Activated T-cell treated with anti-CD3 and anti-CD28 coated beads, Interleukin-2, amount 50 U/mL, for 1 hour (primary cell): ENCODE results near the gene CFAP65.
A peak's percentile ranks its signal among the peaks of the same experiment; 100 is the strongest.

Experiments used
- DNase-seq: peaks from one replicate; pipeline ENCODE4 v3.0.0-alpha.2; 2020

The CFAP65 gene

DNA sequence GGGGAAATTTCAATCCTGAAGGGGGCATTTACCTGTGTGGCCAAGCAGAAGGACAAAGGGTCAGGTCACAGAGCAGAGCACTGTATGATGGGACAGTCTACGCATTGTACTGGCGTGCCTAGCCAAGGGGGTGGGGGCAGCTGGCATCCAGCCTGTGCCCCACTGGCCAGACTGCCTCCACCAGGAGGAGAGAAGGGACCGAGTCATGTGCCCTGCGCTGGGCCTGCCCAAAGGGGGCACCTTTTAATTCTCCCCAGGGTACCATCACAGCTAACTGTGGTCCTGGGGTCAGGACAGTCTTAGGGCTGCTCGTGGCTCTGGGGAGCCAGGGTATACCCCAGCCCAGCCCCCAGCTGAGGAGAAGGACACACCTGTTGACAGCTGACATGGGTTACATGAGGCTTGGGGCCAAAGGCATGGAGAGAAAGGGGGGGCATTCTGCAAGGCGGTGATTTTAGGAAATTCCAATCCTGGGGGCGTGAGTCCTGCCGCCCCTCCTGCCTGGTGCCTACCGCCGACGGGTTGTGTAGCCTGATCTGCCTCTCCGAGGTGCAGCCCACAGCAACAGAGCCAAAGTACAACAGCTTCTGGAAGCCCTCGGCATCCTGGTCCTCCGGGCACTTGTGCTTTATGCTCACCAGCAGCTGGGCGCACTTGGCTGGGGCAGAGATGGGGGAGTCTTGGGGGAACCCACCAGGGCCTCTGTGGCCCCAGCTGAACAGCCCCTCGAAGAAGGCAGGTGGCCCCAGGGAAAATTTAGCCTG is 11.0 kb downstream of the CFAP65 start:
- DNase-seq: no peak

DNA sequence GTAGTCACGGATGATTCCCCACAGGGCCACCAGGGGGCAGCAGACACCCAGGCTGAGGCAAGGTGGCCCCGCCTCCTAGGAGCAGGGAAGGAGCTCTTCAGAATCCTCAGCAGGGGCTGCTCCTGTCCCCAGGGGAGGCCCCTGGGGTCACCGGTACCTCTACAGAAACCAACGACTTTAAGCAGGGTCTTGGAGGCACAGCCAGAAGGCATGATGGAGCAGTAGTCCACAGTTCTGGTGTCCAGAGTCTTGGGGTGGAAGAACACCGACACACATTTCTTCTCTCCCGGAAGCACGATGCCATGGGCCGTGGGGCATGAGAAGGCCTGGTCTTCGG is 11.5 kb downstream of the CFAP65 start:
- DNase-seq: peak; percentile 79

DNA sequence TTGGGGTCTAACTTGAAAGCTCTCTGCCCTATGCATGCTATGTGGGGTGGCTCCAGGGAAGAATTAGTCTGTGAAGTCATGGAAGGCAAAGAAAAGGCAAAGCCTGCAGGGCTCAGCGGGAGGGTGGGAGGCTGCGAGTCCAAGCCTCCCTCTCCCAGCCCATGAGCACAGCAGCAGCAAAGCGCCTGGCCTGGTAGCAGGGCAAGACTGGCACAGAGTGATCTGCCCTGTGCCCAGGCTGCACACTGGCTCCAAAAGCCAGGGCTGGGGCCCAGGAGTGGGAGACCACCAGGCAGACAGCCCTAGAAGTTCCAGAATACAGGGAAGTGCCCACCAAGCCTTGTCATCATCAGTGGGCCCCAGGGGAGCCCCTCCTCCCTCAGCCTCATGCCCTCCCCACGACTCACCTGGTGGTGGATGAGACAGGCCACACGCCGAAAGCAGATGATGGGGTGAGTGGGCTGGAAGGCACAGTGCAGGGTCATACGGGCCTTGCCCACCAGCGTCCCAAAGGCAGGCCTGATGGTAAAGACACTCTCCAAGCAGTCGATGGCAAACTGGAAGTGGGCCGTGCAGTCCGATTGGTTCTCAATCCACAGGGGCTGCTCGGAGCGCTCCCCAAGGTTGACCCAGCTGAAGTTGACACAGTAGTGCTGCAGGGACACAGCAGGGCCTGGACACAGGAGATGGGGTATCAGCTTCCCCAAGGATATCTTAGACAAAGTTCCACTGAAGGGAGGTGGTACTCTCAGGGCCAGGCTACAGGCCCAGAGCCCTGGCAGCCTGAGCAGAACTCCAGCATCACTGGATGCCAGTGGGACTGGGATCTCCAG is 12.1 kb downstream of the CFAP65 start:
- DNase-seq: no peak

DNA sequence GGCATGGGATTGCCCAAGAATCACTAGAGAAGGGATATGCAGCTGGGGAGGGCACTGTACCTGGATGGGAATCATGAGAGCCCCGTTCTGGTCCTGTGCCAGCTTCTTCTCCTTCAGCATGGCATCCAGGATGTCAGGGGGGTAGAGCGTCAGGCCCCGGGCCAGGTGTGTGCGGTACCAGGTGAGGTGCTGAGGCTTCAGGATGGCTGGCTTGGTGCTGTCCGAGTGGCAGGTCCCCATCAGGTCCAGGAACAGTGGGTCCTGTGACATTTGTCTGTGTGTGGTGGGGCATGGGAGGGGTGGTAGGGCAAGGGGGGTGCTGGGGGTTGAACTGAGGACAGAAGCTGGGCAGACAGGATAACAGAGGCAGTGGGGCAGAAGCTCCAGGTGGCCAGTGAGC is 13.2 kb downstream of the CFAP65 start:
- no peak for DNase-seq

DNA sequence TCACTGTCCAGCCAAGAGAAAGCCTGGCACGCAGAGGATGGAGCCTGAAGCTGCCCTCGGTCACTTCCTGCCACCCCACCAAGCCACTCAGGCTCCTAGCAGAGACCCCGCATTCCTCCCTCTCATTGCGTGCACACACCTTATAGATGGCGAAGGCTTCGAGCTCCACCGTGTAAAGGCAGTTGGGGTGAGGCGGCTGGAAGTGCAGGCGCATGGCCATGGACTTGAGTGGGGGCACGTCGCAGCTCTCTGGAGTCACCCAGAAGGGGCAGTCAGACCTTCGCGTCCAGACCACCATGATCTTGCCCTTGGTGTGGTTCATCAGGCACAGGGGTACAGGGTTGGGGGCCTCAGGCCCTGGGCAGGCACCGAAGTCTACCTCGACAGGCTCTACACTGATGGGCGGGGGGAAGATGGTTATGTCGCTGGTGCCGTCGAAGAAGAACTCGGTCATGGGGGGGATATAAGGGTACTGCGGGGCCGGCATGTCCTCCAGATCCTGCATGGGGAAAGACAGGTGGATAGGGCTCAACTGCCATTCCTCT is 13.7 kb downstream of the CFAP65 start:
- no peak for DNase-seq

DNA sequence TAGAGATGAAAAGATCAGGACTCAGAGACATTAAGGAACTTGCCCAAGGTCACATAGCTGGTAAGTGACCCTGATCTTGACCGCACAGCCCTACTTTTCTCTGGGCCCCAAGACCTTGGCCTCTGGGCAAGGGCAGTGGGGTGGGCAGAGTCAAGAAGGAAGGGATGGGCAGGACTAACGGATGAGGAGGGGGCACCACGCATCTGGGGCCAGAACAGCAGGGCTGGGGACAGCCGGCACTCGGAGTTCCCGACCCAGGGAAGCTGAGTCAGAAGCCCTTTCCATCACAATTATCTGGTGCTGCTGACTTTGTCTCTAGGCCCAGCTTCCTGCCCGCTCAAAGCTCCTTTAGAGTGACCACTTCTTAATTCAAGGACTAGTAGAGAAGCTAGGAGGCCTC is 14.4 kb downstream of the CFAP65 start:
- no peak for DNase-seq

DNA sequence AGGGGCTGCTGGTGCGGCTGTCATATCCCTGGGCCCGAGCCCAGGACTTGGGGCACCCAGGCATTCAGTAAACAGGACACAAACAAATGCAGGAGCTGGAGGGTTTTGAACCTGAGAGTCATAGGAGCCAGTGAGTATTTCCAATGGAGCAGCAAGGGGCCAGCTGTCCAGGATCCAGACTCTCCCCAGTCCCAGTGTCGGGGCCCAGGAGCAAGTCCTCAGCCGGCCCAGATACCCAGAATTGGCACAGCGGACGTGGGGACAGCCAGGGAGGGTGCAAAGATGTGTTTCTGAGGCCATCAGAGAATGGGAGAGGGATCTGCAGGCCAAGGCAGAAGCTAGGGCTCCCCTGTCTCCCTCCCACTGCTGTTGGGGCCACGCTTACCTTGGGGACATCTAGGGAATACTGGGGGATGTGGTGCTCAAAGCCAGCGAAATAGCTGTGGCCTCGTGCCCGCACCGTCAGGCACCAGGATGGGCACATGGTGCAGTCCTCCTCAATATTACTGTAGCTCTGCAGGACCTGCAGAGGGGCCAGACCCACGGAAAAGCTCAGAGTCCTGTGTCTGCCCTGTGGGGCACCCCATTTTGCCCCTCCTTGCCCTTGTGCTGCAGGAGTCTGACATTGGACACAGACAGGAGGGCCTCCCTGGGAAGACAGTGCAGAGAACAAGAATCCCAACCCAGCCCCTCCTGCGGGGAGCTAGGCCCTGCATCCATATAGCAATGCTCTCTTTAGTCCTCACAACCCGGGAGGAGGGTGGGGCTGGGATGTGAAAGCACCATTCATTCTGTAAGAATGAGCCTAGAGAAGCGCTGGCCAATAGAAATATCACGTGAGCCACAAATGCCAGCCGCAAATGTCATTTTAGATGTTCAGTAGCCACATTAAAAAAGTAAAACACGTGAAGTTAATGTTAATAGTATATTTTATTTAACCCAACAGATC is 15.4 kb downstream of the CFAP65 start:
- DNase-seq: no peak

DNA sequence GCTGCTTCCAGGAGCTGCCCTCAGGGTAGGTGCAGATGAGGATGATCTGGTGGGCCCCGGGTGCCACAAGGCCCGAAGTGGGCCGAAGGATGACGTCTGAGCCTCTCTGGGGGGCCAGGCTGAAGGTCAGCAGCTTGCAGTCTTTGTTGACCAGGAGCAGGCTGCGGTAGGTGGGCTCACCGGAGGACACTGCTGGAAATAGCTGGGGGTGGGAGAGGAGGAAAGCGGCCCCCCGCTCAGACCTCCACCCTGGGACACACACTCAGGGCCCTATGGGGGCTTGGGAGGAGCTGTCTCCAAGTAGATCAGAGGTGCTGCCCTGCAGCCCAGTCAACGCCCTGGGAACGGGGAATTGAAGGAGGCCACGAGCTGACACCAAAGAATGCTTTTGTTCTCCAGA is 17.3 kb downstream of the CFAP65 start:
- DNase-seq: no peak

DNA sequence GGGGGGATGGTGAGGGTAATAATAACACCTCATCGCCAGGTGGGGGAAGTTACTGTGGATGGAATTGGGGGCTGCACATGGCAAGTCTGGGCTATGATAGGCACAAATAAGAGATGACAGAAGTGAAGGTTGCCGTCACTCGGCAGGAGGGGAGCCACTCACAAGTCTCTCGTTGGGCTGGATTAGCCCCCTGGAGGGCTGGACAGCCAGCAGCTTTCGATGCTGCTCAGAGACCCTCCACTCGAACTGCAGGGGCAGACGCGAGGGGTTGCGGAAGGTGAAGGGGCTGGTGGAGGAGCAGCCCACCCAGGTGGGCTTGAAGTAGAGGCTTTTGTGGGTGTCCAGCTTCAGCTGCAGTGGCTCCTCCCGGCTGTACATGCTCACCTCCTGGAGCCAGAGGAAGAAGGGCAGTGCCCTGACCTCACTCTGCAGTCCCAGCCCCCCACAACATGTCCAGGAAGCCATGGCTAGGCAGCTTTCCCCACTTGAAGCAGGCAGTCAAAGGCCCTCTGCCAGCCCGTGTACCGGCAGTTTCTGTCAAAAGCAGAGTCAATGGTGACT is 18.2 kb downstream of the CFAP65 start:
- no peak for DNase-seq

DNA sequence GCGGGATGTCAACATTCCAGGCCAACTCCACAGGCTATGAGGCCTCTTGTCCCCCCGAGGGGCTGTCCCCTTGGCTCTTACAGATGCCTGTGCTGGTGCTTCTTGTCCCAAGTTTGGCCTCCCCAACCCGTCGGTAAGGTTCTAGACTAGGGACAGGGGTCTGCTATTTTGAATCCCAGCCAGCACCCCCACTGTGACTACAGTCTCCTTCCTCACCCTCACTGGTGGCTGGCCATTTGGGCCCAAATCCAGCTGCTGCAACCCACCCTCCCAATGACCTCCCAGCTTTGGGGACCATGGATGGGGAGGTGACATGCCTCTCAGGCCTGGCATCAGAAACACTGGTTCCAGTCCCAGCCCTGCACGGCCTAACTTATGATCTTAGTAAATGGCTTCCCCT is 18.7 kb downstream of the CFAP65 start:
- peak; percentile 9 for DNase-seq

DNA sequence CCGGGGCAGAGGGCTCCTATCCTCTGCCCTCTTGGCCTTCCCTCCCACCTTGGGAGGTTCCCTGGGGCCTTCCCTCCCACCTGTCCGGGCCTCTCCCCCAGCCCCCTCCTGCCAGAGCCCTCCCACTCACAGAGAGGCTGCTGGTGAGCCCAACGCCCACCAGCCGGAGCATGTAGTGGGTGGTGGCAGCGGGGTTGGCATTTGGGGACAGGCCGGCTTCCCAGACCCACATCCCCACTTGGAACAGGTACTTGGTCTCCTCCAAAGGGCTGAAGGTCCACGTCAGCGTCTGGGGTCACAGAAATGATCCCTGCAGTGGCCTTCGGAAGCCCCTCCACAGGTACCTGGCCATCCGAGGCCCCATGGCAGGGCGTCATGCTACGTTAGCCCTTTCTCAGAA is 19.3 kb downstream of the CFAP65 start:
- peak; percentile 11 for DNase-seq

DNA sequence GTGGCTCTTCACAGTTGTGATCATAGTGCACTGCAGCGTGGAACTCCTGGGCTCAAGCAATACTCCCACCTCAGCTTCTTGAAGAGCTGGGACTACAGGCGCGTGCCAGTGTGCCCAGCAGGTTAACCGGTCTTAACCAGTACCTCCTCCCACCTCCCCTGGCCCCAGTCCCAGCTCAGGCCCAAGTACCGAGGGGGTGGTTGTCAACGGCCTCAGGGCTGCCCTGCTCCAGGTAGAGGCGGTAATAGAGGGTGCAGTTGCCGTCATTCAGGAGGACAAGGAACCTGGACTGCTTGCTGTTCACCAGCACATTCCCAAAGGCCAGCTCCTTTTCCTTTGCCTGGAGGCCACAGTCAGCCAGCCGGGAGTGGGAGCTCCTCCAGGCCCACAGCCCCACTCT is 19.7 kb downstream of the CFAP65 start:
- DNase-seq: no peak

DNA sequence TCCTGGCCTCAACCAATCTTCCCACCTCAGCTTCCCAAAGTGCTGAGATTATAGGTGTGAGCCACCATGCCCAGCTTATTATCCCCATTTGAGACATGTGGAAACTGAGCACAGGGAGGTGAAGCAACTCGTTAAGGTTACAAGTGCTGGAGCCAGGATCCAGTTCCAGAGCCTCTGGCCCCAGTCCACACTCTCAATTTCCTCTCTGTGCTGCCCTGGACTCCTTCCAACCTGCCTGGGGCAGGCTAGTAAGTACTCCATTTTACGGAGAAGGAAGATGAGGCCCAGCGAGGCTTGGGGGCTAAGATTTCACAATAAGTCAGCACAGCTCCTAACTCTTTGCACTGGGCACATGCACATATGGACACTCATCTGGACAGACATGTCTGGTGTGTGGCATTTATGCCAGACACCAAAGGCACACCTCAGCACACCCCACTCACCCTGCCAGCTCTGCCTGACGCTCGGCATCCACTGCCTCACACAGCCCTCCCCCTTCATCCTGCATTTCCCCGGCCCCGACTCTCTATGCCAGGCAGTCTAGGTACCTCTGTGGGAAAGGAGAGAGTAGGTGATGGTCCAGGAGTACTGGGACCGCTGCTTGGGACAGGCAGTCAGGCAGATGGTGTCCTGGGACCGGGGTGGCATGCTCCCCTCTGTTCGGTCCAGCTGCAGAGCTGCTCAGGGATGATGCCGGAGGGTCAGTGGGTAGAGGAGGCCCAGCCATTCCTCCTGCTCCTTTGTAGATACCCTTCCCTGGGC is 20.5 kb downstream of the CFAP65 start:
- DNase-seq: no peak

DNA sequence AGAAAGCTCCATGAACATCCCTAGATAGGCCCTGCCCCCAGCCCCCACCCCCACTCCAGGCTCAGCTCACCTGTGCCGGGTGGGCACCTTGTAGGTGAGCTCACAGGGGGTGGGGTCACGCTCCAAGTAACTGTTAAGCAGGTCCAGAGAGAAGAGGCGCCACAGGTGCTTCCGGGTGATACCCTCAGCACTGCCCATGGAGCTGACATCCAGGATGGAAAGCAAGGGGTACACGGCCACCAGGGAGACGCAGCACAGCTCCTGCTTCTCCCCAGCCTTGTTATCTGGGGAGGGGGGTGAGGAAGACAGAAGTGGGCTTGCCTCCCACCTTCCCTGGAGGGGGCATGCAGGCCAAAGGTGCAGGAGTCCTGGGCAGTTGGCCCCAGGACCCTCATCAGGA is 21.9 kb downstream of the CFAP65 start:
- DNase-seq: no peak

DNA sequence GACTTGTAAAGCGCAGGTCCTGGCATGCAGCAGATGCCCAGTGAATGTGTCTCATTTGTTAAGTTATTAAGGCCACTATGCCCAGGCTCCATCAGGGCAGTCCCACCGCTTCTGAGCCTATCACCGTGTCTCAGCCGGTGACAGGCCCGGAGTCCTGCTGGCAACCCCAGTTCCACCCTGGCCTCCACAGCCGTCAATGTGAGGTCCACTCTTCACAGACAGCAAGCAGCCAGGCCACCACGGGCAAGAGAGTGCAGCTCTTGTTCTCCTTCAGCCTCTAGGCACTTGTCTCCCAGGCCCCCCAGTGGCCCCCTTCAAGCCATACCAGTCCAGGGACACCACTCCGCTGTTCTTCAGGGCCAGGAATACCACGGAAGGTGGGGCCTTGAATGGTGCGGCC is 22.6 kb downstream of the CFAP65 start:
- DNase-seq: no peak

DNA sequence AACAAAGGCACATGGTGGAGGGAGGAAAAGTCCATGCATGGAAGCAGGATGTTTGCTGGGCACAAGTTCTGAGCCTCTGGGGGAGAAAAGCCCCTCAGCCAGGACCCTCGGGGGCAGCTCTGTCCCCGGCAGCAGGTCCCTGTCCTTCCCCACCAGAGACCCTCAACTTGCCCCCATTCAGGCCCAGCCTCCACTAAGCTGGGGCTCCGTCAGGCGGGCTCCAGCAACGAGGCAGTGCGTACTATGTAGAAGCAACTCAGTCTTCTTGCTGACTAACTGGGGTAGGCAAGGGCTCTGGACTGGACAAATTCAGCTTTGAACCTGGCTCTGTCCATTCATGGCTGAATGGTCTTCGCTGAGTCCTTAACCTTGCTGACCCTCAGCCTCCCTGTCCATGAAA is 23.0 kb downstream of the CFAP65 start:
- no peak for DNase-seq

DNA sequence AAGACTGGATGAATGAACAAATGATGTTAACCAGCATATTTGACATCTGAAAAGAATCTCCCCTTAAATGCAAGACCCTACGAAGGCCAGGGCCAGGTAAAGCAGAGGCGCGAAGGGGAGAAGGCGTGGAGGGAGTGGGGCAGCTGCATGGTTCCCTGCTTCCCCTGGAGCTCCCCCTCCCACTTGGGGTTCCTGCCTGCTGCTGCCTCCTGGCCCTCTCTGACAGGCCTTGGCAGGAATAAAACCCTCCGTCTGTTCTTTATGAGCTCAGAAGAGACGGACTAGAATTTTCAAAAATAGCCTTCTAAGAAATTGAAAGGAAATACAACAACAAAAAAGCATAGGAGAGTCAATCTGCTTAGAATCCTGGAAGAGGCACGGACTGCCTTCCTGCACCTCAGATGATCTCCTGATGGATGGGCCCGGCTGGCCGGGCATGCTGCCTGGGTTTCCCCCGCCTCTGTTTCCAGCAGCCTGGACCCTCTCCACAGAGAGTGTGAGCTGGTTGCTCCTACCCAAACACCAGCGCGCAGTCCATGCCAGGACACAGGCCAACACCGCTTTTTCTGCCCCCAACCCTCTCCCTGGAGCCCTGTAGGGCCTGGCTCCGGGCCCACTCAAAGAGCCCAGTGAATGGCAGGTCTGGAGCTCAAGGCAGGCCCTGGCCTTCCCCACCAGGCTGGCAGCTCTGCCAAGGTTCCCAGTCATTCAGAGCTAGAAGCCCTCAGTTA is 23.9 kb downstream of the CFAP65 start:
- DNase-seq: no peak

DNA sequence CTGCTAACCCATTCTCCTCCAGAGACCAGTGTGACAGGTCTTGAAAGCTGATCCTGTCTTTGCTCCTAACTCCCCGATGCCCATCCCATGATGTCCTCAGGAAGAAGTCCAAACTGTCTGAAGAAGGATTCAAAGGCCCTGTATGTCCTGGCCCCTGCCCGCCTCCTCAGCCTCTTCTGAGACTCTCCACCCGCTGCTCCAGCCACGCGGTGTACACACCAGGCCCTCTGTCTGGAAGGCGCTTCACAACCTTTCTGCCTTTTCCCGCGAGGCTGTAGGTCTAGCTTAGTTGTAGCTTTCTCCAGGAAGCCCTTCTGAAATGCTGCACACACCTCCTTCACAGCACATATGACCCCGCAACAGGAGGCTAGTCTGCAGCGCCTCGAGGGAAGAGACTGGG is 24.6 kb downstream of the CFAP65 start:
- DNase-seq: no peak

DNA sequence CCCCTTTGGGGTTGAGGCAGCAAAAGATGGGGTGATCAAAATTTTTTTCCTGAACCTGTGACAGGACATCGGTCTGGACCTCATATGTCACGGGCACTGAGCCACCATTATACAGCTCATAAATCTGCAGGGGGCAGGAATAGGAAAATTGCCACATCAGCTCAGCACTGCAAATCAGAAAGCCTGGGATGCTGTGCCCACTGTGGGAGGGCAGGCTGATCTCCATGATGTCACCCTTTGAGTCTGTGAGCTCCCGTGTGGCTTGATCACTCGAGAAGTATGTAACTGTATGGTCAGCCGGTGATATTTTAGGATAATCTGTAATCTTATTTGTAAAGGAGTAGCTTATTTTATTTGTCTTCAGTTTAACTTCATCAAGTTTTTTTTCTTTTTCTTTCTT is 30.4 kb downstream of the CFAP65 start:
- DNase-seq: no peak

DNA sequence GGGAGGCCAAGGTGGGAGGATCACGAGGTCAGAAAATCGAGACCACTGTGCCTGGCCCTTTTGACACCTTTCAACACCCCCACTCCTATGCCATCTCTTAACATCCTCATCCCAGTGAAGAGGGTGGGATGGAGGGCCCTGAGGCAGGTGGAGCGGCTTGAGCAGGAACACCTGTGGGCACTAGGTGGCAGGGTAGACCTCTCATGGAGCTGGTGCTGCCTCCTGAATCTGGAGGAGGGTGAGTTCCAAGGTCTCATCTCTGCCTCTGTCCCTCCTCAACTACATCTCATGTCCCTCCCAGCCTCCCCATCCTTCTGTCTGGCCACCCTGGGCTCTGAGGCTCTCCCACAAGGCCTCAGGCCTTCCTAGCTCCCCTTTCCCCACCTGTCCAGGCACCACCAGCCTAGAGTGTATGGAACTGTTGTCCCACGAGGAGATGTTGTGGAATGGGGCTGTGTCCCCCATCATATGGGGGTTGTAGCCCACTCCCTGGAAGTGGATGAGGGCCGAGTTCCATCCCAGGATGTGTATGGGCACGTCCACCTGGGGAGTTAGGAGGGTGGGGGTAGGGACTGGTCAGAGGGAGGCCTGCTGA is 31.1 kb downstream of the CFAP65 start:
- DNase-seq: no peak

DNA sequence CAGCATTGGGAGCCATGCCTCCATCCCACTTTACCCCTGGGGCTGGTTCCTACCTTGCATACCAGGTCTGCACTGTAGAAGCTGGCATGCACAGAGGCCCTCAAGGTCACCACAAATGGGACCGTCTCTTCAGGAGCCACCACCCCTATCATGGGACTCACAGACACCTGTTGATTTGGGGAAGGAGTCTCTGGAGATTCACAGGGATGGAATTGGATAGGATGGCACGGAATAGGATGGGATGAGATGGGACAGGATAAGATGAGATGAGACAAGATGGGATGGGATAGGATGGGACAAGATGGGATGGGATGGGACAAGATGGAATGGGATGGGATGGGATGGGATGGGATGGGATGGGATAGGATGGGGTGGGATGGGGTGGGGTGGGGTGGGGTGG is 32.0 kb downstream of the CFAP65 start:
- DNase-seq: no peak
